Prostate gland (tissue), 2 donors: ENCODE data around the gene COL6A1. TPM values are rescaled to one million over a fixed set of nuclear protein-coding genes. Genes with fewer than 3 reads are reported as not detected.
"Not testable (repeated sequence)": the region's sequence is repeated elsewhere in the genome, so short reads cannot be mapped to it uniquely, and the experiment has no call there.

Experiments
- DNase-seq: peaks from one replicate; pipeline ENCODE4 v3.0.0-alpha.2; 2019; ENCODE audit warnings: low spot score
- H3K27ac ChIP-seq, 2 donors: fragments of 200-600 bp; sonication (generic); 2 replicates each; pipeline ENCODE4 v1.5.1; 2017 to 2019
- H3K27me3 ChIP-seq: fragments of 200-600 bp; sonication (generic); replicated peaks from 2 replicates; pipeline ENCODE4 v1.5.1; 2019; ENCODE audit not compliant: insufficient read depth
- H3K36me3 ChIP-seq, 2 donors: fragments of 200-600 bp; sonication (generic); 1 replicate in 1 of 2; 2 replicates in 1 of 2; pipeline versions ENCODE4 v1.5.1 to v1.8.1; 2017 to 2019
- H3K4me1 ChIP-seq: fragments of 200-600 bp; sonication (generic); replicated peaks from 2 replicates; pipeline ENCODE4 v1.5.1; 2019
- H3K4me3 ChIP-seq, 2 donors: fragments of 200-600 bp; sonication (generic); 2 replicates each; pipeline ENCODE4 v1.5.1; 2017 to 2019
- H3K9me3 ChIP-seq: fragments of 200-600 bp; sonication (generic); 2 replicates; pipeline ENCODE4 v1.5.1; 2017
- POLR2A ChIP-seq: fragments of 450-650 bp; IDR thresholded peaks from one replicate; pipeline ENCODE4 v1.6.1; 2016; ENCODE audit warnings: antibody characterized with exemption, mild to moderate bottlenecking
- POLR2AphosphoS5 ChIP-seq: sonication (generic); formaldehyde crosslinking; IDR thresholded peaks from one replicate; pipeline ENCODE4 v1.6.1; 2017; ENCODE audit warnings: antibody characterized with exemption
- WGBS: methylation state at CpG from one replicate; pipeline ENCODE4 v1.1.5; 2018; 5-methylcytosine and 5-hydroxymethylcytosine counted together
- intact Hi-C: fragments of 100-400 bp; cut with DNase I; formaldehyde crosslinking; loops from one replicate; pipeline ENCODE4 v1.14.2; 2022
- total RNA-seq, 2 donors: library from RNA; depleted of rRNA; stranded (reverse); fragments of >200 nt; gene quantifications; one replicate each; pipeline ENCODE4 v1.1.0, GENCODE V29; 2016
- TF ChIP-seq, protein P1 (sequence below), 4 experiments: fragments of 200-600 bp in 2 of 4; fragments of 450-650 bp in 2 of 4; sonication (generic) in 2 of 4; IDR thresholded peaks; 1 replicate in 3 of 4; 2 replicates in 1 of 4; pipeline ENCODE4 v1.5.1; 2016 to 2019; ENCODE audit warnings: antibody characterized with exemption in 4 of 4, mild to moderate bottlenecking in 2 of 4, moderate library complexity in 2 of 4

The COL6A1 gene
- total RNA-seq, 2 donors from 2014 or later, result 163 to 265 TPM

- WGBS, result 33% methylated on average over 33 of the region's 33 CpGs
- H3K4me1 ChIP-seq, result peaks cover 9% of the 10 kb centered on the region
- no peak for DNase-seq
These were observed 6.4 kb upstream of the COL6A1 start for GRCh38 chr21:45975020-45975666.

DNA sequence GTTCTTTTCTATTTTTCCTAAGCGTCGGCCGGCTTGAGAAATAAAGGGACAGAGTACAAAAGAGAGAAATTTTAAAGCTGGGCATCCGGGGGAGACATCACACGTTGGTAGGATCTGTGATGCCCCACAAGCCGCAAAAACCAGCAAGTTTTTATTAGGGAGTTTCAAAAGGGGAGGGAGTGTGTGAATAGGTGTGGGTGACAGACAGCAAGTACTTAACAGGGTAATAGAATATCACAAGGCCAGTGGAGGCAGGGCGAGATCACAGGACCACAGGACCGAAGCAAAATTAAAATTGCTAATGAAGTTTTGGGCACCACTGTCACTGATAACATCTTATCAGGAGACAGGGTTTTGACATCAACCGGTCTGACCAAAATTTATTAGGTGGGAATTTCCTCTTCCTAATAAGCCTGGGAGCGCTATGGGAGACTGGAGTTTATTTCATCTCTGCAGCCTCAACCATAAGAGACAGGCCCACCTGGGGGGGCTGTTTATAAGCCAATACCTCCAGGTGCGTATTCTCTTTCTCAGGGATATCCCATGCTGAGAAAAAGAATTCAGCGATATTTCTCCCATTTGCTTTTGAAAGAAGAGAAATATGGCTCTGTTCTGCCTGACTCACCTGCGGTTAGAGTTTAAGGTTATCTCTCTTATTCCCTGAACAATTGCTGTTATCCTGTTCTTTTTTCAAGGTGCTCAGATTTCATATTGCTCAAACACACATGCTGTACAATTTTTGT lies 5.7 kb upstream of the COL6A1 start:
- H3K4me3 ChIP-seq, DNase-seq, H3K4me1 ChIP-seq, H3K36me3 ChIP-seq, H3K9me3 ChIP-seq, H3K27me3 ChIP-seq: not testable (repeated sequence)
- intact Hi-C loops, result loop anchor here (10.0 kb wide), 1 partner anchor 349 kb away; the partner anchor contains the start of genes C21orf58 and PCNT
- peak overlapping the region; percentile 79 to 82 for H3K27ac ChIP-seq
- 61% methylated on average over 13 of the region's 13 CpGs for WGBS

More at GRCh38 chr21:45975020-45975666, 6.4 kb upstream of the COL6A1 start:
- H3K27me3 ChIP-seq, result no peaks in the 10 kb centered on the region
- peak overlapping the region; percentile 79 to 82 for H3K27ac ChIP-seq
- TF ChIP-seq POLR2AphosphoS5 (peak; percentile 2), POLR2A (no peak)
- TF ChIP-seq, protein P1, sequence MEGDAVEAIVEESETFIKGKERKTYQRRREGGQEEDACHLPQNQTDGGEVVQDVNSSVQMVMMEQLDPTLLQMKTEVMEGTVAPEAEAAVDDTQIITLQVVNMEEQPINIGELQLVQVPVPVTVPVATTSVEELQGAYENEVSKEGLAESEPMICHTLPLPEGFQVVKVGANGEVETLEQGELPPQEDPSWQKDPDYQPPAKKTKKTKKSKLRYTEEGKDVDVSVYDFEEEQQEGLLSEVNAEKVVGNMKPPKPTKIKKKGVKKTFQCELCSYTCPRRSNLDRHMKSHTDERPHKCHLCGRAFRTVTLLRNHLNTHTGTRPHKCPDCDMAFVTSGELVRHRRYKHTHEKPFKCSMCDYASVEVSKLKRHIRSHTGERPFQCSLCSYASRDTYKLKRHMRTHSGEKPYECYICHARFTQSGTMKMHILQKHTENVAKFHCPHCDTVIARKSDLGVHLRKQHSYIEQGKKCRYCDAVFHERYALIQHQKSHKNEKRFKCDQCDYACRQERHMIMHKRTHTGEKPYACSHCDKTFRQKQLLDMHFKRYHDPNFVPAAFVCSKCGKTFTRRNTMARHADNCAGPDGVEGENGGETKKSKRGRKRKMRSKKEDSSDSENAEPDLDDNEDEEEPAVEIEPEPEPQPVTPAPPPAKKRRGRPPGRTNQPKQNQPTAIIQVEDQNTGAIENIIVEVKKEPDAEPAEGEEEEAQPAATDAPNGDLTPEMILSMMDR (IDR thresholded peaks at IDR 0.05), result peak in 1 of 4 experiments; percentile 8
- H3K4me3 ChIP-seq, result no peak overlapping the region
- intact Hi-C loops, result loop anchor here (10.0 kb wide), 1 partner anchor 350 kb away; the partner anchor contains the start of genes C21orf58 and PCNT
- no peaks in the 10 kb centered on the region for H3K36me3 ChIP-seq
- no peaks in the 10 kb centered on the region for H3K9me3 ChIP-seq

DNA sequence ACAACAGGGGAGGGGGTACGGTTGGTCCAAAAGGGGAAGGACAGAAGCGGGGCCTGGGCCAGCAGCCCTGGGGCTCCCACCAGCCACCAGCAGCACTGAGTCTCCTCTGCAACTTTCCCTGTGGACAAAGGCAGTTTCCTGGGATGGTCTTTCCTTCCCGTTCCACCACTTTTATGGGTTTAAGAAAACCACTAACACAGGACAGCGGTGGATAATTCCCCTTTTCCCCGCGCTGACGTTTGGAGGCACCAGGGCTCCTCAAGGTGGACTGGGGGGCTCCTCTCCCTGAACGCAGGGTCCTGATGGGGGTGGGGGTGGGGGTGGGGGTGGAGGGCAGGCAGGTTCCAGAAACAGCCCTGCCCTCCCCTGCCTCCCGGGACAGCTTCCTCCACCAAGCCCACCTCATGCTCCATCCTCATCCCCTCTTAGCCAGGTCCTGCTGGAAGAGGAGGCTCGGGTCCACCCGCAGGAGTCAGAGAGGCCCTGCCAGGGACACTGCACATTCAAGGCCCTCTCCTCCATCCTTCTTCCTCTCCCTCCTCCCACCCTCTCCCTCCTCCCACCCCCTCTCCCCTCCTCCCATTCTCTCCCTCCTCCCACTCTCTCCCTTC lies 4.8 kb upstream of the COL6A1 start:
- H3K4me3 ChIP-seq, result no peak overlapping the region
- TF ChIP-seq, protein P1 (IDR thresholded peaks at IDR 0.05), result no peak
- TF ChIP-seq POLR2A (no peak), POLR2AphosphoS5 (no peak)
- no peaks in the 10 kb centered on the region for H3K9me3 ChIP-seq
- H3K27ac ChIP-seq, result peak overlapping the region; percentile 53 to 69
- no peaks in the 10 kb centered on the region for H3K36me3 ChIP-seq
- H3K4me1 ChIP-seq, result peaks cover 9% of the 10 kb centered on the region
- no peaks in the 10 kb centered on the region for H3K27me3 ChIP-seq
- 54% methylated on average over 11 of the region's 11 CpGs for WGBS
- intact Hi-C loops, result loop anchor here (10.0 kb wide), 1 partner anchor 348 kb away; the partner anchor contains the start of genes C21orf58 and PCNT
- DNase-seq, result no peak

DNA sequence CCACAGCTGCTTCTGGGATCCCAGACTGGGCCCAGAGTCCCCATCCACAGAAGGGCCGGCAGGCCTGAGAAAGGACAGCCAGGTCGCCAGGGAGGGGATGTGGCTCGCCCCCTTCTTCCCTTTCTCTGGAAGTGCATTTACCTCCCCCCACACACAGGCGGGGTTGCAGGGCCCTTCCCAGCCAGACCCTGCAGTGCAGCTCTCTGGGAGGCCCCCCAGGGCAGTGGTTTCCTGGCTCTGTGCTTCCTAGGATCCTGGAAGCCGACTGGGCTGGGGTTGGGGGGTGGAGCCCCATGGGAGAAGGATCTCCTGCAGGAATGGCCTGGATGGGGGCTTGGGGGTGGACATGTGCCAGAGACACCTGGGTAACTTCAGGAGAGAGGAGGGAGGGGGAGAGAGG lies 4.2 kb upstream of the COL6A1 start:
- H3K27ac ChIP-seq, result peak overlapping the region; percentile 53 to 69
- H3K9me3 ChIP-seq, result no peaks in the 10 kb centered on the region
- H3K36me3 ChIP-seq, result no peaks in the 10 kb centered on the region
- no peaks in the 10 kb centered on the region for H3K27me3 ChIP-seq
- WGBS, result 36% methylated on average over 5 of the region's 5 CpGs
- TF ChIP-seq POLR2AphosphoS5, result no peak
- no peak for TF ChIP-seq POLR2A
- TF ChIP-seq, protein P1 (IDR thresholded peaks at IDR 0.05), result no peak
- peaks cover 9% of the 10 kb centered on the region for H3K4me1 ChIP-seq
- intact Hi-C loops, result loop anchor here (10.0 kb wide), 1 partner anchor 347 kb away; the partner anchor contains the start of genes C21orf58 and PCNT
- no peak overlapping the region for H3K4me3 ChIP-seq
- DNase-seq, result no peak

- peaks cover 8% of the 10 kb centered on the region for H3K4me1 ChIP-seq
- 71% methylated on average over 20 of the region's 20 CpGs for WGBS
- H3K27ac ChIP-seq, result peak overlapping the region in 1 of 2 donors; percentile 51
- no peaks in the 10 kb centered on the region for H3K9me3 ChIP-seq
- no peaks in the 10 kb centered on the region for H3K36me3 ChIP-seq
- H3K4me3 ChIP-seq, result no peak overlapping the region
- no peak for TF ChIP-seq POLR2A
- TF ChIP-seq, protein P1 (IDR thresholded peaks at IDR 0.05), result no peak
- TF ChIP-seq POLR2AphosphoS5, result no peak
- no peaks in the 10 kb centered on the region for H3K27me3 ChIP-seq
- intact Hi-C loops, result loop anchor here (10.0 kb wide), 1 partner anchor 346 kb away; the partner anchor contains the start of genes C21orf58 and PCNT
- no peak for DNase-seq
These were observed 2.4 kb upstream of the COL6A1 start for GRCh38 chr21:45979141-45979631.
